Esophagus muscularis mucosa (tissue), 3 donors: Measurements from ENCODE around the gene ZNF804B.

Experiments
- POLR2A ChIP-seq: fragments of 450-650 bp; IDR thresholded peaks from one replicate; pipeline ENCODE4 v1.6.1; 2017; ENCODE audit warnings: antibody characterized with exemption, moderate library complexity, mild to moderate bottlenecking, low read depth
- POLR2AphosphoS5 ChIP-seq, 2 donors: sonication (generic); formaldehyde crosslinking; IDR thresholded peaks; one replicate each; pipeline ENCODE4 v1.6.1; 2017; ENCODE audit warnings: antibody characterized with exemption in 2 of 2
- TF ChIP-seq, protein P1 (sequence below), 3 experiments: fragments of 200-600 bp in 2 of 3; fragments of 450-650 bp in 1 of 3; sonication (generic) in 2 of 3; IDR thresholded peaks; one replicate each; pipeline ENCODE4 v1.5.1; 2017 to 2019; ENCODE audit warnings: antibody characterized with exemption in 3 of 3, mild to moderate bottlenecking in 2 of 3, moderate library complexity in 1 of 3

DNA sequence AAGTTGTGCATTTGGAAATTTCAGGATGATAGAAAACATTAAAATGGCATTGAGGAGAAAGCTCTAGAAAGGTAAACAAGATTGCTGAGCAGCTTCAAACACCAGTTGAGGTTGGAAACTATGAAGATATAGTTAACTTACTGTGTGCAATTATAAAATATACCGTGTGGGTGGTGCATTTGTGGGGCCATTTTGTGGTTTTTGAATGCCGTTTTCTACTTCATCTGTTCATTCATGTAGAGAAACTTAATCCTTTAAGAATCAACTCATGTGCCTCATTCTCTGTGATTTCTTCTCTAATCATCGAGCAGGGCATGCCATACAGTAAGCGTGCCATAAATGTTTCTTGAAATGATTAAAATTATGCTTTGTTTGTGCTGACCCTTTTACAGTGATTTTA, 268.8 kb downstream of the ZNF804B start:
- TF ChIP-seq POLR2A, result no peak
- TF ChIP-seq, protein P1, sequence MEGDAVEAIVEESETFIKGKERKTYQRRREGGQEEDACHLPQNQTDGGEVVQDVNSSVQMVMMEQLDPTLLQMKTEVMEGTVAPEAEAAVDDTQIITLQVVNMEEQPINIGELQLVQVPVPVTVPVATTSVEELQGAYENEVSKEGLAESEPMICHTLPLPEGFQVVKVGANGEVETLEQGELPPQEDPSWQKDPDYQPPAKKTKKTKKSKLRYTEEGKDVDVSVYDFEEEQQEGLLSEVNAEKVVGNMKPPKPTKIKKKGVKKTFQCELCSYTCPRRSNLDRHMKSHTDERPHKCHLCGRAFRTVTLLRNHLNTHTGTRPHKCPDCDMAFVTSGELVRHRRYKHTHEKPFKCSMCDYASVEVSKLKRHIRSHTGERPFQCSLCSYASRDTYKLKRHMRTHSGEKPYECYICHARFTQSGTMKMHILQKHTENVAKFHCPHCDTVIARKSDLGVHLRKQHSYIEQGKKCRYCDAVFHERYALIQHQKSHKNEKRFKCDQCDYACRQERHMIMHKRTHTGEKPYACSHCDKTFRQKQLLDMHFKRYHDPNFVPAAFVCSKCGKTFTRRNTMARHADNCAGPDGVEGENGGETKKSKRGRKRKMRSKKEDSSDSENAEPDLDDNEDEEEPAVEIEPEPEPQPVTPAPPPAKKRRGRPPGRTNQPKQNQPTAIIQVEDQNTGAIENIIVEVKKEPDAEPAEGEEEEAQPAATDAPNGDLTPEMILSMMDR (IDR thresholded peaks at IDR 0.05), result no peak
- no peak for TF ChIP-seq POLR2AphosphoS5 (IDR thresholded peaks at IDR 0.05)
